ENCODE measurements around the gene SIRPA.

The SIRPA gene

GRCh38 chr20:1897965-1898464 lies 2.8 kb downstream of the SIRPA start:
- no peaks in the 10 kb centered on the region for H3K36me3 ChIP-seq (ENCODE audit: insufficient read depth, low read length)
- no peak overlapping the region for H3K9ac ChIP-seq (ENCODE audit: low read depth, low read length)
- no peak overlapping the region for H3K4me3 ChIP-seq (ENCODE audit: low read length)
- no peak overlapping the region for H3K27ac ChIP-seq (ENCODE audit: low read depth, low read length)
- 82% methylated on average over 11 of the region's 11 CpGs for WGBS
- peaks cover 5% of the 10 kb centered on the region; the same call in 1 of the 2 replicates for H3K4me1 ChIP-seq (ENCODE audit: insufficient read depth, low read length)
- peaks cover 27% of the 10 kb centered on the region for H3K27me3 ChIP-seq (ENCODE audit: insufficient read depth, low read length)
- no peaks in the 10 kb centered on the region for H3K9me3 ChIP-seq (ENCODE audit: insufficient read depth, low read depth, low read length)

- H3K27me3 ChIP-seq (ENCODE audit: insufficient read depth, low read length), result peaks cover 21% of the 10 kb centered on the region
- H3K9me3 ChIP-seq (ENCODE audit: insufficient read depth, low read depth, low read length), result no peaks in the 10 kb centered on the region
- WGBS, result 96% methylated on average over 15 of the region's 15 CpGs
- no peak overlapping the region for H3K27ac ChIP-seq (ENCODE audit: low read depth, low read length)
- H3K9ac ChIP-seq (ENCODE audit: low read depth, low read length), result no peak overlapping the region
- H3K36me3 ChIP-seq (ENCODE audit: insufficient read depth, low read length), result no peaks in the 10 kb centered on the region
- no peak overlapping the region for H3K4me3 ChIP-seq (ENCODE audit: low read length)
- H3K4me1 ChIP-seq (ENCODE audit: insufficient read depth, low read length), result peaks cover 5% of the 10 kb centered on the region; the same call in 1 of the 2 replicates
Measured at GRCh38 chr20:1898482-1899240, 3.5 kb downstream of the SIRPA start.

GRCh38 chr20:1899241-1899525 lies 4.0 kb downstream of the SIRPA start:
- 93% methylated on average over 6 of the region's 6 CpGs for WGBS
- H3K4me1 ChIP-seq (ENCODE audit: insufficient read depth, low read length), result peaks cover 5% of the 10 kb centered on the region; the same call in 1 of the 2 replicates
- no peak overlapping the region for H3K9ac ChIP-seq (ENCODE audit: low read depth, low read length)

GRCh38 chr20:1900321-1900801 lies 5.2 kb downstream of the SIRPA start:
- H3K4me1 ChIP-seq (ENCODE audit: insufficient read depth, low read length), result peaks cover 5% of the 10 kb centered on the region; the same call in 1 of the 2 replicates
- H3K27me3 ChIP-seq (ENCODE audit: insufficient read depth, low read length), result peaks cover 17% of the 10 kb centered on the region
- 29% methylated on average over 10 of the region's 10 CpGs for WGBS
- H3K4me3 ChIP-seq (ENCODE audit: low read length), result no peak overlapping the region
- no peak overlapping the region for H3K27ac ChIP-seq (ENCODE audit: low read depth, low read length)
- no peaks in the 10 kb centered on the region for H3K36me3 ChIP-seq (ENCODE audit: insufficient read depth, low read length)
- H3K9me3 ChIP-seq (ENCODE audit: insufficient read depth, low read depth, low read length), result no peaks in the 10 kb centered on the region
- no peak overlapping the region for H3K9ac ChIP-seq (ENCODE audit: low read depth, low read length)

More at GRCh38 chr20:1899241-1899525, 4.0 kb downstream of the SIRPA start:
- H3K36me3 ChIP-seq (ENCODE audit: insufficient read depth, low read length), result no peaks in the 10 kb centered on the region
- H3K9me3 ChIP-seq (ENCODE audit: insufficient read depth, low read depth, low read length), result no peaks in the 10 kb centered on the region
- H3K27me3 ChIP-seq (ENCODE audit: insufficient read depth, low read length), result peaks cover 18% of the 10 kb centered on the region
- H3K27ac ChIP-seq (ENCODE audit: low read depth, low read length), result no peak overlapping the region
- H3K4me3 ChIP-seq (ENCODE audit: low read length), result no peak overlapping the region

GRCh38 chr20:1901704-1902103 lies 6.5 kb downstream of the SIRPA start:
- Histone ChIP-seq H3K36me3 (ENCODE audit: insufficient read depth, low read length) (no peaks in the 10 kb centered on the region), H3K4me1 (ENCODE audit: insufficient read depth, low read length) (no peaks in the 10 kb centered on the region), H3K4me3 (ENCODE audit: low read length) (no peak overlapping the region), H3K9me3 (ENCODE audit: insufficient read depth, low read depth, low read length) (no peaks in the 10 kb centered on the region), H3K27ac (ENCODE audit: low read depth, low read length) (no peak overlapping the region), H3K27me3 (ENCODE audit: insufficient read depth, low read length) (peaks cover 5% of the 10 kb centered on the region; the same call in 1 of the 2 replicates), H3K9ac (ENCODE audit: low read depth, low read length) (no peak overlapping the region)
- 92% methylated on average over 18 of the region's 18 CpGs for WGBS

GRCh38 chr20:1902188-1902587 lies 7.0 kb downstream of the SIRPA start:
- Histone ChIP-seq H3K4me3 (ENCODE audit: low read length) (no peak overlapping the region), H3K36me3 (ENCODE audit: insufficient read depth, low read length) (no peaks in the 10 kb centered on the region), H3K9ac (ENCODE audit: low read depth, low read length) (no peak overlapping the region), H3K4me1 (ENCODE audit: insufficient read depth, low read length) (no peaks in the 10 kb centered on the region), H3K27ac (ENCODE audit: low read depth, low read length) (no peak overlapping the region), H3K27me3 (ENCODE audit: insufficient read depth, low read length) (0 out of 2 replicates have a peak, but pooled peaks cover under 1% of the 10 kb centered on the region), H3K9me3 (ENCODE audit: insufficient read depth, low read depth, low read length) (no peaks in the 10 kb centered on the region)
- 98% methylated on average over 3 of the region's 4 CpGs for WGBS

- Histone ChIP-seq H3K4me1 (ENCODE audit: insufficient read depth, low read length) (no peaks in the 10 kb centered on the region), H3K4me3 (ENCODE audit: low read length) (no peak overlapping the region), H3K27me3 (ENCODE audit: insufficient read depth, low read length) (no peaks in the 10 kb centered on the region), H3K27ac (ENCODE audit: low read depth, low read length) (no peak overlapping the region), H3K9me3 (ENCODE audit: insufficient read depth, low read depth, low read length) (no peaks in the 10 kb centered on the region), H3K9ac (ENCODE audit: low read depth, low read length) (no peak overlapping the region), H3K36me3 (ENCODE audit: insufficient read depth, low read length) (no peaks in the 10 kb centered on the region)
- WGBS, result 94% methylated on average over 9 of the region's 9 CpGs
Measured at GRCh38 chr20:1904135-1904534, 8.9 kb downstream of the SIRPA start.

- H3K4me3 ChIP-seq (ENCODE audit: low read length), result no peak overlapping the region
- no peaks in the 10 kb centered on the region for H3K9me3 ChIP-seq (ENCODE audit: insufficient read depth, low read depth, low read length)
- no peaks in the 10 kb centered on the region for H3K27me3 ChIP-seq (ENCODE audit: insufficient read depth, low read length)
- 95% methylated on average over 10 of the region's 10 CpGs for WGBS
- H3K27ac ChIP-seq (ENCODE audit: low read depth, low read length), result no peak overlapping the region
- no peak overlapping the region for H3K9ac ChIP-seq (ENCODE audit: low read depth, low read length)
- no peaks in the 10 kb centered on the region for H3K36me3 ChIP-seq (ENCODE audit: insufficient read depth, low read length)
- no peaks in the 10 kb centered on the region for H3K4me1 ChIP-seq (ENCODE audit: insufficient read depth, low read length)
Measured at GRCh38 chr20:1905009-1905408, 9.8 kb downstream of the SIRPA start.

- H3K9me3 ChIP-seq (ENCODE audit: insufficient read depth, low read depth, low read length), result no peaks in the 10 kb centered on the region
- H3K9ac ChIP-seq (ENCODE audit: low read depth, low read length), result no peak overlapping the region
- 85% methylated on average over 9 of the region's 9 CpGs for WGBS
- no peak overlapping the region for H3K4me3 ChIP-seq (ENCODE audit: low read length)
- no peaks in the 10 kb centered on the region for H3K4me1 ChIP-seq (ENCODE audit: insufficient read depth, low read length)
- H3K36me3 ChIP-seq (ENCODE audit: insufficient read depth, low read length), result no peaks in the 10 kb centered on the region
- no peak overlapping the region for H3K27ac ChIP-seq (ENCODE audit: low read depth, low read length)
- H3K27me3 ChIP-seq (ENCODE audit: insufficient read depth, low read length), result no peaks in the 10 kb centered on the region
Measured at GRCh38 chr20:1905693-1906092, 10.5 kb downstream of the SIRPA start.

- Histone ChIP-seq H3K9ac (ENCODE audit: low read depth, low read length) (no peak overlapping the region), H3K27me3 (ENCODE audit: insufficient read depth, low read length) (no peaks in the 10 kb centered on the region), H3K36me3 (ENCODE audit: insufficient read depth, low read length) (no peaks in the 10 kb centered on the region), H3K4me3 (ENCODE audit: low read length) (no peak overlapping the region), H3K9me3 (ENCODE audit: insufficient read depth, low read depth, low read length) (no peaks in the 10 kb centered on the region), H3K27ac (ENCODE audit: low read depth, low read length) (no peak overlapping the region), H3K4me1 (ENCODE audit: insufficient read depth, low read length) (no peaks in the 10 kb centered on the region)
- WGBS, result 84% methylated on average over 9 of the region's 9 CpGs
Measured at GRCh38 chr20:1906361-1907051, 11.3 kb downstream of the SIRPA start.

GRCh38 chr20:1907586-1907985 lies 12.4 kb downstream of the SIRPA start:
- H3K4me3 ChIP-seq (ENCODE audit: low read length), result no peak overlapping the region
- H3K9me3 ChIP-seq (ENCODE audit: insufficient read depth, low read depth, low read length), result no peaks in the 10 kb centered on the region
- 96% methylated on average over 6 of the region's 6 CpGs for WGBS
- no peaks in the 10 kb centered on the region for H3K36me3 ChIP-seq (ENCODE audit: insufficient read depth, low read length)
- H3K9ac ChIP-seq (ENCODE audit: low read depth, low read length), result no peak overlapping the region
- H3K27ac ChIP-seq (ENCODE audit: low read depth, low read length), result no peak overlapping the region
- H3K4me1 ChIP-seq (ENCODE audit: insufficient read depth, low read length), result no peaks in the 10 kb centered on the region
- H3K27me3 ChIP-seq (ENCODE audit: insufficient read depth, low read length), result no peaks in the 10 kb centered on the region

All from HUES64 (cell line).